Measurements from ENCODE around the gene TXNIP.

Gene TXNIP

DNA sequence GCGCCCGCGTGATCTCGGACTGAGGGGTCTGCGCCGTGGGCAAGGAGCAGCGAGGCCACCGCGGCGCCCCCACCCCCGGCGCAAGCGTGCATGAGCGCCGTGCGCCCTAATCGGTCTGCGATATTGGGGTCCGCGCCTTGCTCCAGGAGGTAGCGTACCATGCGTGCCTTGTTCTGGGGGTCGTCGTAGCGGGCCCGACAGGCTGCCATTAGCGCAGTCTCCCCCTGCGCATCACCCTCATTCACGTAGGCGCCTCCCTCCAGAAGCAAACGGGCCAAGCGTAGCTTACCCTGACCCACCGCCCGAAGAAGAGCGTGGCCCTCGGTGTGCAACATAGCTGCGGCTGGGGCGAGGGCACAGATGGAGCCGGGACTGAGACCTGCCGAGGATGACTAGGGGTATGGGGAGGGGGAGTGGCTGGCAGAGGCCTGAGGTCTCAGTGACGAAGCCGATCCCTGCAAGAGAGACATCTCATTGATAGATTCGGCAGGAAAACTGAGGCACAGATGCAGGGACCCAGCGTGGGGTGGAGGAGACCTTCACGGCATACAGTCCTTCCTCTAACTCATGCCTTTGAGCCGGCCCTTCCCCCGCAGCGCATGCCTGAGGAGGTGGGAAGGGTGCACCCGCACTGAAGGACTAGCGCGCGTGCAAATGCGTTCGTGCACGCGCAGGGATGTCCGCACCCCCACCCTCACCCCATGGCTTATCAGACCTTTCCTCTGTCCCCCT, 34.8 kb downstream of the TXNIP start:
- no peak for DNase-seq (ENCODE audit: low read depth)
- TF ChIP-seq, protein P1, sequence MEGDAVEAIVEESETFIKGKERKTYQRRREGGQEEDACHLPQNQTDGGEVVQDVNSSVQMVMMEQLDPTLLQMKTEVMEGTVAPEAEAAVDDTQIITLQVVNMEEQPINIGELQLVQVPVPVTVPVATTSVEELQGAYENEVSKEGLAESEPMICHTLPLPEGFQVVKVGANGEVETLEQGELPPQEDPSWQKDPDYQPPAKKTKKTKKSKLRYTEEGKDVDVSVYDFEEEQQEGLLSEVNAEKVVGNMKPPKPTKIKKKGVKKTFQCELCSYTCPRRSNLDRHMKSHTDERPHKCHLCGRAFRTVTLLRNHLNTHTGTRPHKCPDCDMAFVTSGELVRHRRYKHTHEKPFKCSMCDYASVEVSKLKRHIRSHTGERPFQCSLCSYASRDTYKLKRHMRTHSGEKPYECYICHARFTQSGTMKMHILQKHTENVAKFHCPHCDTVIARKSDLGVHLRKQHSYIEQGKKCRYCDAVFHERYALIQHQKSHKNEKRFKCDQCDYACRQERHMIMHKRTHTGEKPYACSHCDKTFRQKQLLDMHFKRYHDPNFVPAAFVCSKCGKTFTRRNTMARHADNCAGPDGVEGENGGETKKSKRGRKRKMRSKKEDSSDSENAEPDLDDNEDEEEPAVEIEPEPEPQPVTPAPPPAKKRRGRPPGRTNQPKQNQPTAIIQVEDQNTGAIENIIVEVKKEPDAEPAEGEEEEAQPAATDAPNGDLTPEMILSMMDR (IDR thresholded peaks at IDR 0.05; ENCODE audit: control insufficient read depth, extremely low read depth, insufficient read depth), result no peak
- peak overlapping the region; percentile 38; the same call in 1 of the 2 replicates for H3K4me3 ChIP-seq (ENCODE audit: low read depth, low read length)

DNA sequence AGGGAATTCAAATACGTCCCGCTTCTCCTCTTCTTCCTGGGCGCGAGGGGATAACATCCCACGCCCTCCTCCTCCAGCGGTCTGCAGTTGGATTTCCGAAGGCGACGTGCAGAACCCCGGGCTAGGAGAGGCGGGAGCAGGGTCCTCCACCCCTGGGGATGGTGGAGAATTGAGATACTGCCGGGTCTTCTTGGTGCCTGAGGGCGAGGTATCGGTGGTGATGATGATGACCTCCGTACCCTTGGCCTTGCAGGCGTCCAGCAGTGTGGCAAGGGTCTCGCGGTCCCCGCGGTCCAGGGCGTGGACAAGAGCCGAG, 35.3 kb downstream of the TXNIP start:
- H3K4me3 ChIP-seq (ENCODE audit: low read depth, low read length), result no peak overlapping the region; the same call in 1 of the 2 replicates
- TF ChIP-seq, protein P1 (IDR thresholded peaks at IDR 0.05; ENCODE audit: control insufficient read depth, extremely low read depth, insufficient read depth), result no peak
- no peak for DNase-seq (ENCODE audit: low read depth)

DNA sequence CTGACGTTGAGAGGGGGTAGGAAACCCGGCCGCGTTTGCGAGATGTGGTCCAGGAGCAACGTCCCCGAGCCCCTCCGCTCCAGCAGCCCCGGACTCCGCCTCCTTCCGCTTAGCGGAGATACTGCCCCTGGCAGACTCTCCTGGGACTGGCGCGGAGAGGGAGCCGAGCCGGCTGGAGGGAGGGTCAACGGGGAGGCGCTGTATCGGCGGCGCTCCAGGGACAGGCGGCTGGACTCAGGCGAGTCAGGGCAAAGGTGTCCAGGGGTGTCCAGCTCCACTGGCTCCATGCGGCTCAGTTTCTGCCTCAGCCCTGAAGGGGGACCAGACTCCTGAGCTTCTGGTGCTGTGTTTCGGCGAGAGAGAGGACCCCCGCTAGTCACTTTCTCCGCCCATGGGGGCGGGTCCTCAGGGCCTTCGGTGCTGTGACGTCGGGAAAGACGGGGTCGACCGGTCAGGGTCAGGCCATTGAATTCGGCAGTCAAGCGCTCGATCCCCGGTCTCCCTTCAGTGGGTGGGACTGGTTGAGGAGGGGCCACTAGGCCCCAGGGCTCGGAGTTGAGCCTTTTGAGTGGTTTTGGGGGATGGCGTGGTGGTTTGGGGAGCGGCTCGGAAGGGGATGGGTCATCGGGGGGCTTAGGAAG, 35.8 kb downstream of the TXNIP start:
- TF ChIP-seq, protein P1 (IDR thresholded peaks at IDR 0.05; ENCODE audit: control insufficient read depth, extremely low read depth, insufficient read depth), result no peak
- DNase-seq (ENCODE audit: low read depth), result no peak
- H3K4me3 ChIP-seq (ENCODE audit: low read depth, low read length), result peak overlapping the region; percentile 29; the same call in 1 of the 2 replicates

DNA sequence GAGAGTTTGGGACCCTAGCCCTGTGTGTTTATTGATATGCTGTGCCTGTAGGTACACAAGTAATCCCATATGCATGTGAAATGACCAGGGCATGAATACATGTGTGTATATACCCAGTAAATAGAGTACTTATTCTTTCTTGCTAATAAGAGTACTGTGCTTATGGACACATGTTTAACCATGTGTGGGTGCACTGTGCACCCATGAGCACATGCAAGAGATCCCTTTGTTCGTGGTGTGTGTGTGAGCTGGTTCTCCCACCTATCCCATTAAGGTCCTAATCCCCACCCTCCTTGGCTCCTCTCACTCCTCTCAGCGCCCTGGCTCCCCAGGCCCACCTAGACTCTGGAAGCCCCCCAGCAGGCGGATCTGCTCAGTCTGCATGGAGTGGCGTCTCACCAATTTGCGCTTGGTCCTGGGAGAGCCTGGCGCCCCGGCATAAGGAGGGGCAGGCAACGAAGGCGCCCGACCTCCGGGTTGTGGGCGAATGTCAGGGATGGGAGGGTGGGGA, 36.4 kb downstream of the TXNIP start:
- TF ChIP-seq, protein P1 (IDR thresholded peaks at IDR 0.05; ENCODE audit: control insufficient read depth, extremely low read depth, insufficient read depth), result no peak
- H3K4me3 ChIP-seq (ENCODE audit: low read depth, low read length), result no peak overlapping the region
- no peak for DNase-seq (ENCODE audit: low read depth)

GRCh38 chr1:145959333-145959732, 37.0 kb downstream of the TXNIP start:
- DNase-seq (ENCODE audit: low read depth), result no peak
- no peak overlapping the region for H3K4me3 ChIP-seq (ENCODE audit: low read depth, low read length)

DNA sequence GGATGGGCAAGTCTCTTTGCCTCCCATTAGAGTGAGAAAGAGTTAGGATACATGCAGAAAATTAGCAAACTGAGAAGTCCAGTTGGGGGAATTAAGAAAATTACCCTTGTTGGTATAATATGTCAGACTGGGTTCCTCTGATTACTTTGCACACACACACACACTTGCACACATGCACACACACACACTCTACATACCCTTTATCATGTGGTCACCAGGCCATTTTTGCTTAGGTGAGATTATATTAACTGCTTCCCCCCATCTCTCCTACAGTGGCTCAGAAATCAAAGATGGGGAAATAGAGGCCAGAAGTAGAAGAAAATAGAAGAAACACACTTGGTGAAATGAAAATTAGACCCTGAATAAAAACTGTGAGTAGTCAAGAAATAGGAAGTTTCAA, 37.6 kb downstream of the TXNIP start:
- no peak for DNase-seq (ENCODE audit: low read depth)
- no peak overlapping the region for H3K4me3 ChIP-seq (ENCODE audit: low read depth, low read length)
- TF ChIP-seq, protein P1 (IDR thresholded peaks at IDR 0.05; ENCODE audit: control insufficient read depth, extremely low read depth, insufficient read depth), result no peak

More at GRCh38 chr1:145959333-145959732, 37.0 kb downstream of the TXNIP start:
- TF ChIP-seq, protein P1 (IDR thresholded peaks at IDR 0.05; ENCODE audit: control insufficient read depth, extremely low read depth, insufficient read depth), result no peak
